Measurements from ENCODE around the gene EYS. TPM values are rescaled to one million over a fixed set of nuclear protein-coding genes. Genes with fewer than 3 reads are reported as not detected.

Gene EYS
- total RNA-seq, 3 donors from 2014 or later, result 0.16 to 0.61 (median 0.60) TPM

DNA sequence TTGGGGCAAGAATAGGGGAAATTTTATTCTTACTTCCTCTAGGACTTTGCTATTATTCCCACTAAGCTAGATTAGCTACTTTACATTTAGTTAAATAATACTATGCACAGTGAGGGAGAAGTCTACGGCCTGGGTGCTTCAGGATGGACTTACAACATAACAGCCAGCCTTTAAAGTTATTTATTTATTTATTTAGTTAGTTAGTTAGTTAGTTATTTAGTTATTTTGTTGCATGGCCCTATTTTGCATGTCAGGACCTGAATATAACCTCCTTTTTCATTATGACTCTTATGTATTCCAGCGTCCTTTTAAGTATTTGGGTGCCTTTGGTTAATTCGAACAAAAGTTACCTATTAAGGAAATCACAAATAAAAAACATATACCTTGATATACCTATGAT lies 238.7 kb downstream of the EYS start:
- Histone ChIP-seq H3K4me1 (ENCODE audit: low read depth) (no peaks in the 10 kb centered on the region), H3K36me3 (ENCODE audit: low read depth) (no peaks in the 10 kb centered on the region), H3K4me3 (no peak overlapping the region), H3K9me3 (no peaks in the 10 kb centered on the region)
- ATAC-seq, result no peak
- no peak for DNase-seq
- TF ChIP-seq CTCF (IDR thresholded peaks at IDR 0.05), result no peak
- intact Hi-C loops (cut with DNase I, micrococcal nuclease), result no loop called here

DNA sequence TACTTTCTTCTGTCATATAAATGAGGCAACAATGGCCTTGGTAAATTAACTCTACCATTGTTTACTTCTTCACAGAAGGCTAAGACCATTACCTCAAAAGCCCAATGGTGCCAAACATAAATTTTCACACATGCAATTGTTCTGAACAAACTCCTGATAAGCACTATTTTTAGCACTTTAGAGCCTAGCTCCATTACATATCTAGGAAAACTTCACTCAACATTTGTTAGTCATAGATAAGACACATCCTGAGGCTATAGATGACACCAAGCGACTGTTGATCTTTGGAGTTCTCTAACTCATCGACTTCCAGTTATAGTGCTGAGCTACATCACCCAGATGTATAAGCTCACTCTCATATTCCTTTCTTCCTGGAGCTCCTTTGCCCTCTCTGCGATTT lies 245.9 kb downstream of the EYS start:
- no peak for TF ChIP-seq CTCF (IDR thresholded peaks at IDR 0.05)
- ATAC-seq (no peak), DNase-seq (no peak)
- intact Hi-C loops (cut with DNase I, micrococcal nuclease), result no loop called here
- H3K4me3 ChIP-seq, result no peak overlapping the region
- H3K9me3 ChIP-seq, result no peaks in the 10 kb centered on the region
- no peaks in the 10 kb centered on the region for H3K36me3 ChIP-seq (ENCODE audit: low read depth)
- no peaks in the 10 kb centered on the region for H3K4me1 ChIP-seq (ENCODE audit: low read depth)

DNA sequence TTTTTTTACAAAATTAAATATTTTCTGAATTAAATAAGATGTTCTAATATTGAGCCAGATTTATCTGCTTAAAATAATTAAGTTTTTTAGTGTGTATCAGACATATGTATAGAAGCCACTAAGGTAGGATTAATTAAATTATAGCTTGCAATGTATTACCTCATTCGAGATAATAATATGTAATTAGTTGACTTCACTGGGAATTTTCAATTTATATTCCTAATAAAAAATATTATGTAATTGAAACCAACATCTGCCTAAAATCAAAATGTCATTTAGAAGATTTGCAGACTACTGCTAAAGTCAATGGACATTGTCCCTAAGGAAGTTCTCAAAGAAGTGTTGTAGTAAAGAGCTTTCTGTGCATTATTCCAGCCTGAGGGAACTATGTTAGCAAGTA lies 254.7 kb downstream of the EYS start:
- ATAC-seq, result no peak
- no peak for TF ChIP-seq CTCF (IDR thresholded peaks at IDR 0.05)
- intact Hi-C loops (cut with DNase I, micrococcal nuclease), result no loop called here
- no peak for DNase-seq
- no peaks in the 10 kb centered on the region for H3K9me3 ChIP-seq
- no peaks in the 10 kb centered on the region for H3K4me1 ChIP-seq (ENCODE audit: low read depth)
- H3K36me3 ChIP-seq (ENCODE audit: low read depth), result no peaks in the 10 kb centered on the region
- no peak overlapping the region for H3K4me3 ChIP-seq

GRCh38 chr6:65450451-65450850 lies 256.6 kb downstream of the EYS start:
- DNase-seq (no peak), ATAC-seq (no peak)
- Histone ChIP-seq H3K9me3 (no peaks in the 10 kb centered on the region), H3K4me3 (no peak overlapping the region), H3K36me3 (ENCODE audit: low read depth) (no peaks in the 10 kb centered on the region), H3K4me1 (ENCODE audit: low read depth) (no peaks in the 10 kb centered on the region)
- TF ChIP-seq CTCF (IDR thresholded peaks at IDR 0.05), result no peak
- intact Hi-C loops (cut with DNase I, micrococcal nuclease), result no loop called here

DNA sequence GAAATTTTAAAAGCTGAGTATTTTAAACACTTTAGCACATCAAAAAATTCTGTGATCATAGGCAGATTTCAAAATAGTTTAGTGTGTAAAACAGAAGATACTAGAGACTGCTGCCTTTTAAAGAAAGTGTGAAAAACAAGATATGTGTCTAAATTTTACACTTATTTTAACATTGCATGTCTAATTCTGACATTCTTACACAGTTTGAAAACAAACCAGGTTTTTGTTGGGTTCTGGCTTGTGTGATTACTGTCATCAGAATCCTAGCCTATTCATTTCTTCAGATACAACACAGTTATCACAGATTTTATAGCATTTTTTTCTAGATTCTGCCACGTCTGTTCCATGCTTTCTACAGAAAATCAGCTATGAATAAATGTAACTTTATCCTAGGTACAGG lies 257.1 kb downstream of the EYS start:
- DNase-seq, result no peak
- Histone ChIP-seq H3K4me1 (ENCODE audit: low read depth) (no peaks in the 10 kb centered on the region), H3K4me3 (no peak overlapping the region), H3K9me3 (no peaks in the 10 kb centered on the region), H3K36me3 (ENCODE audit: low read depth) (no peaks in the 10 kb centered on the region)
- no peak for ATAC-seq
- intact Hi-C loops (cut with DNase I, micrococcal nuclease), result no loop called here
- no peak for TF ChIP-seq CTCF (IDR thresholded peaks at IDR 0.05)

DNA sequence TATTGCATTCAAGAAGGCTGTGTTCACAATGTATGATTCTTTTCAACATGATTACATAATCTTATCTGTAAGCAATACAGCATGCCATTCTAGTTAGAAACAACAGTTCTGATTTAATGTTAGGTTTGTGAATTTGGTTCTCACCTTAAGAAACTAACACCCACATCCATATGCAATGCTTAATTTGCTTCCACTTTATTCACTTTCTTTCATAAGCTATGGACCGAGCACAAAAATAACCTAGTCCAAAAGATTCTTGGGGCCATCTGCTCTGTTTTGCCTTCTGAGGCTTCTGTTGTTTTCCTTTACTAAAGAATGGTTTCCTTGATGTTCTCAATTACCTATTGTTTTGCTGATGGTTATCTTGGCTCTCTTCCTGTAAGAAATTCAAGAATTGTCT lies 258.2 kb downstream of the EYS start:
- Histone ChIP-seq H3K4me1 (ENCODE audit: low read depth) (no peaks in the 10 kb centered on the region), H3K36me3 (ENCODE audit: low read depth) (no peaks in the 10 kb centered on the region), H3K4me3 (no peak overlapping the region), H3K9me3 (no peaks in the 10 kb centered on the region)
- DNase-seq, result no peak
- no peak for TF ChIP-seq CTCF (IDR thresholded peaks at IDR 0.05)
- no peak for ATAC-seq
- intact Hi-C loops (cut with DNase I, micrococcal nuclease), result no loop called here

All from mucosa of descending colon (tissue), 3 donors.